ENCODE data around the gene APOM.
A peak's percentile ranks its signal among the peaks of the same experiment; 100 is the strongest.

The APOM gene

GRCh38 chr6:31634131-31634530, 21.6 kb upstream of the APOM start:
- DNase-seq (ENCODE audit: low read depth, low spot score): no peak
- TF ChIP-seq CTCF (IDR thresholded peaks at IDR 0.05; ENCODE audit: low read depth, low read length): no peak
- no peak overlapping the region for H3K4me3 ChIP-seq (ENCODE audit: low read depth, low read length)
- in situ Hi-C loops (cut with HindIII; ENCODE audit: low sequenced_read_pairs): no loop called here

- no peak overlapping the region for H3K4me3 ChIP-seq (ENCODE audit: low read depth, low read length)
- no peak for DNase-seq (ENCODE audit: low read depth, low spot score)
- in situ Hi-C loops (cut with HindIII; ENCODE audit: low sequenced_read_pairs): no loop called here
- TF ChIP-seq CTCF (IDR thresholded peaks at IDR 0.05; ENCODE audit: low read depth, low read length): no peak
Observed at GRCh38 chr6:31634969-31635575, 20.6 kb upstream of the APOM start.

GRCh38 chr6:31636698-31637596, 18.7 kb upstream of the APOM start:
- no peak overlapping the region for H3K4me3 ChIP-seq (ENCODE audit: low read depth, low read length)
- TF ChIP-seq CTCF (IDR thresholded peaks at IDR 0.05; ENCODE audit: low read depth, low read length): no peak
- in situ Hi-C loops (cut with HindIII; ENCODE audit: low sequenced_read_pairs): no loop called here
- no peak for DNase-seq (ENCODE audit: low read depth, low spot score)

- no peak for DNase-seq (ENCODE audit: low read depth, low spot score)
- TF ChIP-seq CTCF (IDR thresholded peaks at IDR 0.05; ENCODE audit: low read depth, low read length): no peak
- H3K4me3 ChIP-seq (ENCODE audit: low read depth, low read length): no peak overlapping the region
- in situ Hi-C loops (cut with HindIII; ENCODE audit: low sequenced_read_pairs): no loop called here
Observed at GRCh38 chr6:31639043-31639442, 16.7 kb upstream of the APOM start.

GRCh38 chr6:31639449-31639861, 16.2 kb upstream of the APOM start:
- DNase-seq (ENCODE audit: low read depth, low spot score): peak; percentile 64
- in situ Hi-C loops (cut with HindIII; ENCODE audit: low sequenced_read_pairs): no loop called here
- no peak for TF ChIP-seq CTCF (IDR thresholded peaks at IDR 0.05; ENCODE audit: low read depth, low read length)
- H3K4me3 ChIP-seq (ENCODE audit: low read depth, low read length): no peak overlapping the region

- no peak for TF ChIP-seq CTCF (IDR thresholded peaks at IDR 0.05; ENCODE audit: low read depth, low read length)
- in situ Hi-C loops (cut with HindIII; ENCODE audit: low sequenced_read_pairs): no loop called here
- no peak overlapping the region for H3K4me3 ChIP-seq (ENCODE audit: low read depth, low read length)
- no peak for DNase-seq (ENCODE audit: low read depth, low spot score)
Observed at GRCh38 chr6:31640612-31641011, 15.1 kb upstream of the APOM start.
